ENCODE measurements around the gene CYBRD1.

DNA sequence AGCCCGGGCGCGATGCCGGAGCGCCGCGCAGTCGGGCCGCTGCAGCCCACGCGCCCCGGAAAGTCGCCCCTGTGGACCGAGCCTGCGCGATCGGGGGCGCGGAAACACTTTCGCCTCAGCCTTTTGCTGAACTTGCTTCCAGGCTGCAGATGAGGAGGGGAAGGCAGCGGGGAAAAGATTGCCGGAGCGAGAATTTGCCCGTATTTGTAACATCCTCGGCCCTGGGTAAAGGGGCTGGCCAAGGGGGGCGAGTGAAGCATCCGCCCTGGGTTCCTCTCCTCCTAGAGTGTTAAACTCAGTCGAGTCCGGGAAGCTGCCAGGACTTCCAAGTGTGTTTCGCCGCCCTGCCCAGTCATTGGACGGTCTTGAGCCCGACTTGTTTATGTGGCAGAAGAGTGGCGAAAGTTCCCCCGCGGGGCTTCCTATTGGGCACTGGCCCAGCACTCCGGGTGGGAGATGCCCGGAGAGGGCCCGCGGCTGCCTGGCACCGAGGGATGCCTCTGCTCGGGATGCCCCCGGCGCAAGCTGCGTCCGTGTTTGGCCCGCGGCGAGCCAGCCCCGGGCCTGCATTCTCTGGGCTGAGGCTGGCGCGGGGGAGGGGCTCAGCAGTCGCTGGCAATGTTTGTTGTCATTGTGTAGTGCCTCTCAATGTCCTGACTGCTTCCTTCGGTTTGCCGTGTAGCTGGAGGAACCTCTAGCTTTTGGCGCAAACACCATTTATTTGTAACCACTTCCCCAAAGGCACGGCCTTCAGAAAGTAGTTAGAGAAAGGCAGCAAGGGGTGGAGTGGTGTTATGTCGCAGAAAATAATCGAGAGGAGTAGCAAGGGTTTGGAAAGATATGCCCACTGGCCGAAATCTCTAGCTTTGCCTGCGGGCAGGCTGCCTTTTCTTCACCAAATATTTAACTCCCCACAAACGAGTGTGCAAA lies 1.1 kb downstream of the CYBRD1 start:
- TF ChIP-seq SP1 (IDR thresholded peaks at IDR 0.05), result no peak
- no peak for TF ChIP-seq PKNOX1 (IDR thresholded peaks at IDR 0.05)
- no peak for TF ChIP-seq FOXM1 (IDR thresholded peaks at IDR 0.05; ENCODE audit: borderline replicate concordance)
- no peak for TF ChIP-seq LEF1 (IDR thresholded peaks at IDR 0.05; ENCODE audit: borderline replicate concordance)
- no peak for TF ChIP-seq FOXA1 (IDR thresholded peaks at IDR 0.05)
- no peak for TF ChIP-seq TARDBP (IDR thresholded peaks at IDR 0.05)
- no peak for TF ChIP-seq CTBP1 (IDR thresholded peaks at IDR 0.05; ENCODE audit: borderline replicate concordance)
- TF ChIP-seq BHLHE40 (IDR thresholded peaks at IDR 0.05; ENCODE audit: borderline replicate concordance), result no peak
- TF ChIP-seq FOXK2 (IDR thresholded peaks at IDR 0.05), result no peak
- no peak for TF ChIP-seq NFRKB (IDR thresholded peaks at IDR 0.05)

All from HEK293T (cell line).